HG02852 (cell line): ENCODE data around the gene PPP1R13B.
A peak's percentile ranks its signal among the peaks of the same experiment; 100 is the strongest.
"Not testable (repeated sequence)": the region's sequence is repeated elsewhere in the genome, so short reads cannot be mapped to it uniquely, and the experiment has no call there.

Source experiments
- ATAC-seq: cut with Tn5 transposase; IDR thresholded peaks from one replicate; pipeline ENCODE4 v1.9.1; 2021; ENCODE audit warnings: mild to moderate bottlenecking, moderate library complexity; ENCODE audit not compliant: unreplicated experiment

Gene PPP1R13B

GRCh38 chr14:103859416-103860202 lies 12.2 kb upstream of the PPP1R13B start:
- ATAC-seq: no peak

- no peak for ATAC-seq
Observed at GRCh38 chr14:103858063-103858781, 10.8 kb upstream of the PPP1R13B start.

GRCh38 chr14:103857256-103857655 lies 9.9 kb upstream of the PPP1R13B start:
- no peak for ATAC-seq

- ATAC-seq: no peak
Observed at GRCh38 chr14:103856607-103857006, 9.2 kb upstream of the PPP1R13B start.

- no peak for ATAC-seq
Observed at GRCh38 chr14:103856105-103856504, 8.7 kb upstream of the PPP1R13B start.

DNA sequence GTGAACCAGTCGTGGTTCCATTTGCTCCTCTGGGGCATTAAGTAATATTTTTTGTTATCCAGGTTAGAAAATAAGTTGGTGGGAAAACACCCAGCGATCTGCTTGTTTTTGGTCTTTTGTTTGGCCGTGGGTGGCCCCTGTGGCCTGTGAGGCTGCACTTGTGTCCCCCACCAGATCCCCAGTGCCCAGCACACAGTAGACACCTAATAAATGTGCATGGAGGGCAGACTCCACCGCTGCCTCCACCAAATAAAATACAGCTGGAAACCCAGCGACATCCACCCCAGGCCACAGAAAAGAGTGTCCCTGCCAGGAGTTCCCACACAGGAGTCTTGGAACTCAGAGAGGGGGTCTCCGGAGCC lies 8.3 kb upstream of the PPP1R13B start:
- ATAC-seq: no peak

GRCh38 chr14:103854822-103855733 lies 7.7 kb upstream of the PPP1R13B start:
- ATAC-seq: no peak

GRCh38 chr14:103854017-103854808 lies 6.8 kb upstream of the PPP1R13B start:
- ATAC-seq: no peak

- ATAC-seq: no peak
Observed at GRCh38 chr14:103849151-103849886, 1.9 kb upstream of the PPP1R13B start.

DNA sequence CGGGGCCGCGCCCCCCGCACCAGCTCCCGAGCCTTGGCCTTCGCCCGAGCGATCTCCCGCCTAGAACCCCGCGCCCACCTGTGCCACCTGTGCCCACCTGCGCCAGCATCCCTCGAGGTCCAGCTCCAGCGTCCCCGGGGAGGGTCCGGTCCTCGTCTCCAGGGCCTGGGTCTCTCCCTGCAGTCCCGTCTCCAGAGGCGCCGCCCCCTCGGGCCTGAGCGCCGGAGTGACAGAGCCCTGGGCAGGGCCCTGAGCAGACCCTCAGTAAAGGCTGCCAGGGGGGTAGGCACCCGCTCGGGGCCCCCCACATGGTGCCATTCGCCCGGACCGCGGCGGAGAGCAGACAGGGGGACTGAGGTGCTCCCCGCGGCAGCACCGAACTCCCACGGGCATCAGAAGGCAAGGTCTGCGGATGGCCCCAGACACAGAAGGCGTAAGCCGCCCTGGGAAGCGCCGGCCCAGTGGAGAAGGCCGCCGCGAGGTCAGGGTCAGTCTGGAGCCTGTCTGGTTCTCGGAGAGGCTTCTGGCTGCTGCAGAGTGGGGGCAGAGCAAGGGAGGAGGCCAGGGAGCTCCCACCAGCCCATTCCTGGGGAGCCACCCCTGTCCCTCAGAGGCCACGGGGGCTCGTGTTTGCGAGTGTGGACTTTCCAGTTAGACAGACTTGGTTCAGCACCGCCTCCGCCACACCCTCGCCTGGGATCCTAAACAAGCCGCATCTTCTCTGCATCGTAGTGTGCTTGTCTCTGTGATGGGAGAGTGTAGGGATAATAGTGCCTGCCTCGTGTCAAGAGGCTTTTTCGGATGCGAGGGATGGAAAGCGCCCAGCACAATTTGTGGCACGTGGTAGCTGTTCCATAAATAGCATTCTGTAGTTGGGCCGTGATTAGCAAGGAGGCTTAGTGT lies 1.1 kb upstream of the PPP1R13B start:
- no peak for ATAC-seq

DNA sequence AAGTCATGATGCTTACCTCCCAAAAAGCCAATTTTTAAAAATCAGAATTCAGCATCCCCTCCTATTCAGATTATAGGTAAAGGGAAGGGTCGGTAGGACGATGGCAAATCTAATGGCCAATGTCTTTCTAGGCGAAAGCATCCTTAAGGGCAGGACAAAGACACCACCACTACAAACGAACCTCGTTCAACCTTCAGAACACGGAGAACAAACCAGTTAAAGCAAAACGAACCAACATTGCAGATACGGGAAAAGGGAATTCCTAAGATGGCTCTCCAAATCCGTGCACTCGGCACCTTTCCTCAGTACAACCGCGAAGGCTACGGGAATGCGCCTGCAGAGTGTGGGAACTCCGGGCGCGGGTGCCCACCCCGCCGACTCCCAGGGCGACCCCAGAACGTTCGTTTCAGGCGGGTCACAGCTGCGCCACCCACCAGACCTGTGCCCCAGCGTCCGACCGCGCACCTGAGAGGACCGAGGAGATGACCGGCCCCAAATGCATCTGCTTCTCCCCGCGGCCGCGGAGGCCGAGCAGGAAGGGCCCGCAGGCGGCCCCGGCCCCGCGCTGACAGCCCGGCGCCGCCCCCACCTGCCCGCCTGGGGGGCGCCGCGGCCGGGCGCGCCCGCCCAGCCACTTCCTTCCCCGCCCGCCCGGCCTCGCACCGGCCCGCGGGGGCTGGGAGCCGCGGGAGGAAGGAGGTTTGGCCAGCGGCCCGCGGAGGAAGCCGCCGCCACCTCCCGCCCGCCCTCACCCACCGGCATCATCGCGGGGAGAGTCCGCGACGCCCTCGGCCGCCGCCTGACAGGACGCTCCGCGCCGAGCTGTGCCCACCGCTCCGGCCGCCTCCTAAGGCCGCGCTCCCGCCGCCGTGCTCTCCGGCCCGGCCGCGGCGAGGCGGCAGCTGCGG lies 578 bp downstream of the PPP1R13B start:
- ATAC-seq: peak; percentile 36

DNA sequence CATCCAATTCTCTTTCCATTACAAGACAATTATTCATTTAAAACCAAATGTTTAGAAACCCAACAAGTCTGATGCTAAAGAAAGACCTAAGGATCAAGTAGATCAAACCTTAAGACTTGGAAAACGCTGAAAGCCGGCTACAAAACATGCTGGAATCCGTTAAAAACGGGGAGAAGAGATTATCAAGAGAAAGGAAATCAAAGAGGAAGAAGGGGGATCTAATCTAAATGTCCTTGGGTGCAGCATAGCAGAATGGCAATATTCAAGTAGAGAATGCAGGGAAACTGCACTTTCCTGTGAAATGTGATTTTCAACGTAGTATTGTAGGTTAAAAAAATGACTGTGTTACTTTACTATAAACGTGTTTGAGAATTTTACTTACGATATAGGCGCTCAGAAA lies 1.3 kb downstream of the PPP1R13B start:
- ATAC-seq: no peak

- ATAC-seq: no peak
Observed at GRCh38 chr14:103845327-103845726, 2.0 kb downstream of the PPP1R13B start.

GRCh38 chr14:103841265-103841664 lies 6.1 kb downstream of the PPP1R13B start:
- ATAC-seq: not testable (repeated sequence)

DNA sequence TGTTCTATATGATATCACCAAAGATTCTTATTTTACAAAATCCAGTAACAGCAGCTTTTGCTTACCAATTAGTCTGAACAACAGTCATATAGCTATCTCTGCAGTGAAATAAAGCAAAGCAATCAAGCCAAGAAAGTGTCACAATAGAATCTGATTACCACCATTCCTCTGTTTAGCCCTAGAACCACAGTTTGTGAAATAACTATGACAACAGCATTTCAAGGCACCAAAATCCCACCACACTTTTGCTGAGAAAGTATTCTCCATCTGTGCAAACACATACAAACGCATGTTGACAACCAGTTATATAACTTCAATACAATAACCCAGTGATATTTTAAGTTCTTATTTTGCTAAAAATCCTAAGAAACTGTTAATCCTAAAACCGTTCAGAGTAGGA lies 7.4 kb downstream of the PPP1R13B start:
- ATAC-seq: no peak

GRCh38 chr14:103839579-103839978 lies 7.8 kb downstream of the PPP1R13B start:
- no peak for ATAC-seq

GRCh38 chr14:103838117-103838516 lies 9.3 kb downstream of the PPP1R13B start:
- no peak for ATAC-seq
